ENCODE results near the gene ANGPTL2.

ANGPTL2 gene

DNA sequence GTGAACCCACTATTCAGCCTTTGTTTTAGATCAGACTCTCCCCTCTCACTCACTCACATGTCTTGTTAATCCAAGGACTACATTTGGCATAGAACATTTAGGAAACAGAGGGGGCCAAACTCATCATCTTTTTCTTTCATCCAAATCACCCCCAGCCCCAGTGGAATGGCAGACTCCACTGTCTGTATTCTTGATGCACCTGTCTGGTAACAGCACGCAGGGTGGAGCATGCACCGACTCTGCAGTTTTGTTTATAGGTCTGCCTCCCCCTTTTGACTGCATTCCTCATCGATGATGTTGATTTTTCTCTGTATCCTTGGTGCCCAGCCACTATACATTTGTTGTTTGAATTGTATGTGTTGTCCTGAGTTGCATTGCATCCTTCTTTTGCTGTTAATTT lies 66.0 kb downstream of the ANGPTL2 start:
- TF ChIP-seq EZH2 (IDR thresholded peaks at IDR 0.05; ENCODE audit: borderline replicate concordance, low read length) = no peak
- TF ChIP-seq, protein P1, sequence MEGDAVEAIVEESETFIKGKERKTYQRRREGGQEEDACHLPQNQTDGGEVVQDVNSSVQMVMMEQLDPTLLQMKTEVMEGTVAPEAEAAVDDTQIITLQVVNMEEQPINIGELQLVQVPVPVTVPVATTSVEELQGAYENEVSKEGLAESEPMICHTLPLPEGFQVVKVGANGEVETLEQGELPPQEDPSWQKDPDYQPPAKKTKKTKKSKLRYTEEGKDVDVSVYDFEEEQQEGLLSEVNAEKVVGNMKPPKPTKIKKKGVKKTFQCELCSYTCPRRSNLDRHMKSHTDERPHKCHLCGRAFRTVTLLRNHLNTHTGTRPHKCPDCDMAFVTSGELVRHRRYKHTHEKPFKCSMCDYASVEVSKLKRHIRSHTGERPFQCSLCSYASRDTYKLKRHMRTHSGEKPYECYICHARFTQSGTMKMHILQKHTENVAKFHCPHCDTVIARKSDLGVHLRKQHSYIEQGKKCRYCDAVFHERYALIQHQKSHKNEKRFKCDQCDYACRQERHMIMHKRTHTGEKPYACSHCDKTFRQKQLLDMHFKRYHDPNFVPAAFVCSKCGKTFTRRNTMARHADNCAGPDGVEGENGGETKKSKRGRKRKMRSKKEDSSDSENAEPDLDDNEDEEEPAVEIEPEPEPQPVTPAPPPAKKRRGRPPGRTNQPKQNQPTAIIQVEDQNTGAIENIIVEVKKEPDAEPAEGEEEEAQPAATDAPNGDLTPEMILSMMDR (IDR thresholded peaks at IDR 0.05; ENCODE audit: low read length) = no peak
- Histone ChIP-seq H3K9me2 (ENCODE audit: low read depth, low read length) (no peaks in the 10 kb centered on the region), H3K9me3 (ENCODE audit: low read length) (no peaks in the 10 kb centered on the region), H3K27ac (ENCODE audit: low read depth, low read length, poor library complexity, severe bottlenecking) (no peak overlapping the region), H3K36me3 (ENCODE audit: insufficient read depth, low read length) (no peaks in the 10 kb centered on the region), H4K20me1 (ENCODE audit: insufficient read depth, low read length) (no peaks in the 10 kb centered on the region), H3F3A (ENCODE audit: insufficient read depth, low read length) (no peaks in the 10 kb centered on the region), H3K4me1 (ENCODE audit: insufficient read depth, low read length, severe bottlenecking) (peaks cover 10% of the 10 kb centered on the region), H3K9ac (ENCODE audit: low read length) (no peak overlapping the region), H3K27me3 (ENCODE audit: insufficient read depth, low read length) (no peaks in the 10 kb centered on the region), H3K79me2 (ENCODE audit: insufficient read depth, low read length) (no peaks in the 10 kb centered on the region), H2AFZ (ENCODE audit: low read length) (no peak overlapping the region), H3K4me2 (ENCODE audit: low read length) (no peak overlapping the region), H3K4me3 (ENCODE audit: low read depth, low read length, poor library complexity, severe bottlenecking) (no peak overlapping the region)

DNA sequence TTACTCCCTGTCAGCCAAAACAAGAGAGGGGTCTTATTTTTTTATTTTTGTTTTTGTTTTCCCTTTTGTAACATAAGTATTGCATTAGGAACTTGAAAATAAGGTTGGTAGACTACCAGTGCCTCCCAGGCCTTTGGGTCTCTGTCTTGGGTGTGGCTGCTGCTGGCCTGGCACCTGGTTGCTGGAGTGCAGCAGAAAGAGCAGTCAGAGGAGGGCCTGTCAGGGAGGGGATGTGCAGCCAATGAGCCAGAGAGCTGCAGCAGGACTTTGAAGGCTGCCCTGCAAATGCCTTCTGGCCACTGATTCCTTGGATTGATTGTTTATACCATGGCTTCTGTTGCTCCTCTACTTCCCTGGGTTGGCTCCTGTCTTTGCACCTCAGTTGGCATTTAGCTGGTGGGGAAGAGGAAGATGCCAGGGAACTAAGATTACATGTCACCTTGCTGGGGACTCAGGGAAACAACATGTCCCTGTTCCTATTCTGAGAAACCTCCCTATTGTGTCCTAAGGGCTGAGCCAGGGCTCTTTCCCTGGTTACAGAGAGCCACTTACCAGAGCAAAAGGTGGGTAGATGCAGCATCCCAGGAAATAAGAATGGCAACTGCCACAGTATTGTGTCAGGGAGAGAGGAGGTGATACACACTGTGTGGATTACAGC lies 66.6 kb downstream of the ANGPTL2 start:
- Histone ChIP-seq H3F3A (ENCODE audit: insufficient read depth, low read length) (no peaks in the 10 kb centered on the region), H3K27ac (ENCODE audit: low read depth, low read length, poor library complexity, severe bottlenecking) (no peak overlapping the region), H3K36me3 (ENCODE audit: insufficient read depth, low read length) (no peaks in the 10 kb centered on the region), H3K79me2 (ENCODE audit: insufficient read depth, low read length) (no peaks in the 10 kb centered on the region), H3K9ac (ENCODE audit: low read length) (no peak overlapping the region), H3K4me2 (ENCODE audit: low read length) (no peak overlapping the region), H4K20me1 (ENCODE audit: insufficient read depth, low read length) (no peaks in the 10 kb centered on the region), H2AFZ (ENCODE audit: low read length) (no peak overlapping the region), H3K9me3 (ENCODE audit: low read length) (no peaks in the 10 kb centered on the region), H3K9me2 (ENCODE audit: low read depth, low read length) (no peaks in the 10 kb centered on the region), H3K27me3 (ENCODE audit: insufficient read depth, low read length) (no peaks in the 10 kb centered on the region), H3K4me3 (ENCODE audit: low read depth, low read length, poor library complexity, severe bottlenecking) (no peak overlapping the region), H3K4me1 (ENCODE audit: insufficient read depth, low read length, severe bottlenecking) (peaks cover 10% of the 10 kb centered on the region)
- TF ChIP-seq EZH2 (IDR thresholded peaks at IDR 0.05; ENCODE audit: borderline replicate concordance, low read length) = no peak
- TF ChIP-seq, protein P1 (IDR thresholded peaks at IDR 0.05; ENCODE audit: low read length) = no peak

DNA sequence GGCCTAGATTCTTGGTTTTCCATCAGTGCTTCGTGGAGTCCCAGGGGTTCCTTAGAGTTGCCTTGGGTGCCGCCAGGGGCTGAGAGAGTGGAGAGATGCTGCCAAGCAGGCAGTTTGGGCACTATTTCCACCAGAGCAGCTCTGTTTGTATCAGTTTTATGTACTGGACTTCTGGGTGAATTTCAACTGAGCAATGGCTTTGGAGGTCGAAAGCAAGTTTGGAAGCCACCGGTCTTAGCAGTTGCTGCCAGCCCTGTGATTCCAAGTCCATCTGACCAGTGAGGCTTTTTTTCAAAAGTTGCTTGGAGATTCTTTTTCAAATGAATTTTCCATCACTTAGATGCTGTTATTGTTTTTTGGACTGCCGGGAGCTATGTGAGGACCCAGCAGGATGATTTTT lies 68.5 kb downstream of the ANGPTL2 start:
- H3K27ac ChIP-seq (ENCODE audit: low read depth, low read length, poor library complexity, severe bottlenecking) = no peak overlapping the region
- H3K4me3 ChIP-seq (ENCODE audit: low read depth, low read length, poor library complexity, severe bottlenecking) = no peak overlapping the region
- H3K9me3 ChIP-seq (ENCODE audit: low read length) = no peaks in the 10 kb centered on the region

More for the DNA sequence above, 68.5 kb downstream of the ANGPTL2 start:
- no peaks in the 10 kb centered on the region for H3F3A ChIP-seq (ENCODE audit: insufficient read depth, low read length)
- TF ChIP-seq, protein P1 (IDR thresholded peaks at IDR 0.05; ENCODE audit: low read length) = no peak
- TF ChIP-seq EZH2 (IDR thresholded peaks at IDR 0.05; ENCODE audit: borderline replicate concordance, low read length) = no peak
- H3K4me2 ChIP-seq (ENCODE audit: low read length) = no peak overlapping the region
- H3K9ac ChIP-seq (ENCODE audit: low read length) = no peak overlapping the region
- H2AFZ ChIP-seq (ENCODE audit: low read length) = no peak overlapping the region
- no peaks in the 10 kb centered on the region for H4K20me1 ChIP-seq (ENCODE audit: insufficient read depth, low read length)
- H3K9me2 ChIP-seq (ENCODE audit: low read depth, low read length) = no peaks in the 10 kb centered on the region
- H3K79me2 ChIP-seq (ENCODE audit: insufficient read depth, low read length) = no peaks in the 10 kb centered on the region
- no peaks in the 10 kb centered on the region for H3K4me1 ChIP-seq (ENCODE audit: insufficient read depth, low read length, severe bottlenecking)
- H3K36me3 ChIP-seq (ENCODE audit: insufficient read depth, low read length) = no peaks in the 10 kb centered on the region
- H3K27me3 ChIP-seq (ENCODE audit: insufficient read depth, low read length) = no peaks in the 10 kb centered on the region
